ENCODE results near the gene RTP1. TPM values are rescaled to one million over a fixed set of nuclear protein-coding genes. Genes with fewer than 3 reads are reported as not detected.
"Not testable (repeated sequence)": the region's sequence is repeated elsewhere in the genome, so short reads cannot be mapped to it uniquely, and the experiment has no call there.

Gene RTP1
- total RNA-seq, 6 donors from 2014 or later: 0.17 TPM; not detected in 5

- Histone ChIP-seq H3K4me3 (no peak overlapping the region), H3K4me1 (peaks cover 0 to 7% (median 0%) of the 10 kb centered on the region in 4 donors), H3K9me3 (no peaks in the 10 kb centered on the region), H3K36me3 (no peaks in the 10 kb centered on the region), H3K27ac (no peak overlapping the region), H3K27me3 (no peaks in the 10 kb centered on the region)
- ATAC-seq (ENCODE audit: low FRiP score in 2 of 2): no peak
- TF ChIP-seq EP300 (IDR thresholded peaks at IDR 0.05) (no peak), POLR2AphosphoS5 (IDR thresholded peaks at IDR 0.05) (no peak), POLR2A (IDR thresholded peaks at IDR 0.05) (no peak)
- TF ChIP-seq, protein P1, sequence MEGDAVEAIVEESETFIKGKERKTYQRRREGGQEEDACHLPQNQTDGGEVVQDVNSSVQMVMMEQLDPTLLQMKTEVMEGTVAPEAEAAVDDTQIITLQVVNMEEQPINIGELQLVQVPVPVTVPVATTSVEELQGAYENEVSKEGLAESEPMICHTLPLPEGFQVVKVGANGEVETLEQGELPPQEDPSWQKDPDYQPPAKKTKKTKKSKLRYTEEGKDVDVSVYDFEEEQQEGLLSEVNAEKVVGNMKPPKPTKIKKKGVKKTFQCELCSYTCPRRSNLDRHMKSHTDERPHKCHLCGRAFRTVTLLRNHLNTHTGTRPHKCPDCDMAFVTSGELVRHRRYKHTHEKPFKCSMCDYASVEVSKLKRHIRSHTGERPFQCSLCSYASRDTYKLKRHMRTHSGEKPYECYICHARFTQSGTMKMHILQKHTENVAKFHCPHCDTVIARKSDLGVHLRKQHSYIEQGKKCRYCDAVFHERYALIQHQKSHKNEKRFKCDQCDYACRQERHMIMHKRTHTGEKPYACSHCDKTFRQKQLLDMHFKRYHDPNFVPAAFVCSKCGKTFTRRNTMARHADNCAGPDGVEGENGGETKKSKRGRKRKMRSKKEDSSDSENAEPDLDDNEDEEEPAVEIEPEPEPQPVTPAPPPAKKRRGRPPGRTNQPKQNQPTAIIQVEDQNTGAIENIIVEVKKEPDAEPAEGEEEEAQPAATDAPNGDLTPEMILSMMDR (IDR thresholded peaks at IDR 0.05): no peak
- 86 to 87% methylated on average over 2 of the region's 2 CpGs for WGBS, 2 donors
- no peak for DNase-seq
These were observed 27.9 kb upstream of the RTP1 start for GRCh38 chr3:187169231-187169960.

DNA sequence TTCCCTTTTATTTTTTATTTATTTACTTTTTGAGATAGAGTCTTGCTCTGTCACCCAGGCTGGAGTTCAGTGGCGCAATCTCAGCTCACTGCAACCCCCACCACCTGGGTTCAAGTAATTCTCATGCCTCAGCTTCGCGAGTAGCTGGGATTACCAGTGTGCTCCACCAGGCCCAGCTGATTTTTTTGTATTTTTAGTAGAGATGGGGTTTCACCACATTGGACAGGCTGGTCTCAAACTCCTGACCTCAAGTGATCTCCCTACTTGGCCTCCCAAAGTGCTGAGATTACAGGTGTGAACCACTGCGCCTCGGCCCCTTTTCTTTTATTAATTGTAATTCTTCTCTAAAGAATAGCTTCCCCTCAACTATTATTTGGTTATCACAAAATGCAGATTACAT is 26.4 kb upstream of the RTP1 start:
- H3K4me3 ChIP-seq; H3K4me1 ChIP-seq; H3K27ac ChIP-seq; H3K27me3 ChIP-seq; ATAC-seq (ENCODE audit: low FRiP score in 2 of 2); H3K36me3 ChIP-seq; DNase-seq; H3K9me3 ChIP-seq: not testable (repeated sequence)
- 91 to 94% methylated on average over 5 of the region's 5 CpGs for WGBS, 2 donors

- Histone ChIP-seq H3K36me3 (no peaks in the 10 kb centered on the region), H3K27me3 (no peaks in the 10 kb centered on the region), H3K9me3 (no peaks in the 10 kb centered on the region), H3K27ac (no peak overlapping the region), H3K4me3 (no peak overlapping the region), H3K4me1 (no peaks in the 10 kb centered on the region)
- ATAC-seq (ENCODE audit: low FRiP score in 2 of 2) (no peak), DNase-seq (no peak)
- TF ChIP-seq POLR2A (IDR thresholded peaks at IDR 0.05) (no peak), EP300 (IDR thresholded peaks at IDR 0.05) (no peak), POLR2AphosphoS5 (IDR thresholded peaks at IDR 0.05) (no peak)
- TF ChIP-seq, protein P1 (IDR thresholded peaks at IDR 0.05): no peak
- 91 to 96% methylated on average over 2 of the region's 2 CpGs for WGBS, 2 donors
These were observed 24.4 kb upstream of the RTP1 start for GRCh38 chr3:187172929-187173328.

- Histone ChIP-seq H3K9me3 (no peaks in the 10 kb centered on the region), H3K27me3 (no peaks in the 10 kb centered on the region), H3K27ac (no peak overlapping the region), H3K4me3 (no peak overlapping the region), H3K4me1 (no peaks in the 10 kb centered on the region), H3K36me3 (no peaks in the 10 kb centered on the region)
- DNase-seq (no peak), ATAC-seq (ENCODE audit: low FRiP score in 2 of 2) (no peak)
- TF ChIP-seq, protein P1 (IDR thresholded peaks at IDR 0.05): no peak
- TF ChIP-seq POLR2A (IDR thresholded peaks at IDR 0.05) (no peak), POLR2AphosphoS5 (IDR thresholded peaks at IDR 0.05) (no peak), EP300 (IDR thresholded peaks at IDR 0.05) (no peak)
- WGBS, 2 donors: 90 to 93% methylated on average over 7 of the region's 7 CpGs
These were observed 15.7 kb upstream of the RTP1 start for GRCh38 chr3:187181454-187182170.

DNA sequence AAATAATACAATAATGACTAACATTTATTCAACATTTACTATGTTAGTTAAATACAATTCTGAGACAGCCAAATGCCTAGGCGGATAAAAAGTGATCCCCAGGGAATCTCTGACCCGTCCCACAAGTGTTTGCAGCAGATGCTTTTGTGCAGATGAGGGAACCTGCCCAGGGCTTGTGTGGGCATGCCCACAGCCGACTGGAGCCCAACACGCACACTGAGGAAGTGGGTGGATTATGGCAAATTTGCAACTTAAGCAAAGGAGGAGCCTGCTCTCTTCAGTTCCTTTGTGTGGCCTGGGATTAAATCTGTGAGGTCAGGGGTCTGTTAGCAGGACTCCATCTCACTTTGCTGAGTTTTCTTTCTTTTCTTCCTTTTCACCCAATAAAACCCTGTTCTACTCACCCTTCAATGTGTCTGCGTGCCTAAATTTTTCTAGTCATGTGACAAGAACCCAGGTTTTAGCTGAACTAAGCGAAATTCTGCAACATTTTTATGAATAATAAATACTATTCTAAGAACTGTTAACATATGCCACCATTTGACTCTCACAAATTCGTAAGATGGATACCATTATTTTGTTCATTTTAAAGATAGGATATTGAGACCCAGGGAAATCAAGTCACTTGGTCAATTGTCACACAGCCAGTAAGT is 13.9 kb upstream of the RTP1 start:
- H3K36me3 ChIP-seq: no peaks in the 10 kb centered on the region
- WGBS, 2 donors: 71 to 76% methylated on average over 7 of the region's 7 CpGs
- no peaks in the 10 kb centered on the region for H3K9me3 ChIP-seq
- DNase-seq (no peak), ATAC-seq (ENCODE audit: low FRiP score in 2 of 2) (peak in 1 of 2 donors; percentile 23)
- no peak for TF ChIP-seq POLR2A (IDR thresholded peaks at IDR 0.05)
- no peak for TF ChIP-seq EP300 (IDR thresholded peaks at IDR 0.05)
- TF ChIP-seq, protein P1 (IDR thresholded peaks at IDR 0.05): no peak
- peaks cover 0 to 6% (median 5%) of the 10 kb centered on the region in 4 donors for H3K4me1 ChIP-seq
- H3K27ac ChIP-seq: no peak overlapping the region
- no peaks in the 10 kb centered on the region for H3K27me3 ChIP-seq
- H3K4me3 ChIP-seq: no peak overlapping the region

Data from upper lobe of left lung (tissue), 6 donors.